ENCODE data around the gene GRWD1.

GRWD1 gene

GRCh38 chr19:48458016-48458415, 12.2 kb downstream of the GRWD1 start:
- peaks cover 3% of the 10 kb centered on the region for H3K4me1 Mint-ChIP-seq
- H3K27ac Mint-ChIP-seq = no peak overlapping the region
- H3K4me3 Mint-ChIP-seq = no peak overlapping the region
- CTCF ChIA-PET = no interaction called here
- H3K9me3 Mint-ChIP-seq = no peaks in the 10 kb centered on the region
- peaks cover 16% of the 10 kb centered on the region for H3K36me3 Mint-ChIP-seq
- DNase-seq = no peak
- H3K27me3 Mint-ChIP-seq = no peaks in the 10 kb centered on the region

DNA sequence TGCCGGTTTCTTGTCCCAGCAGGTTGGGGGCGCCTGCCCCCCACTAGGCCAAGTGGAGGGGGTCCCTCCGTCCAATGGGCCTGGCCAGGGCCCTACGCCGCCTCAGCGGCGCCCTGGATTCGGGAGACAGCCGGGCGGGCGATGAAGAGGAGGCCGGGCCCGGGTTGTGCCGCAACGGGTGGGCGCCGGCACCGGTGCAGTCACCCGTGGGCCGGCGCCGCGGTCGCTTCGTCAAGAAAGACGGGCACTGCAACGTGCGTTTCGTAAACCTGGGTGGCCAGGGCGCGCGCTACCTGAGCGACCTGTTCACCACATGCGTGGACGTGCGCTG, 15.8 kb downstream of the GRWD1 start:
- Mint-ChIP-seq H3K27ac (no peak overlapping the region), H3K4me3 (no peak overlapping the region), H3K9me3 (no peaks in the 10 kb centered on the region), H3K4me1 (no peaks in the 10 kb centered on the region), H3K36me3 (peaks cover 9% of the 10 kb centered on the region), H3K27me3 (peaks cover 5% of the 10 kb centered on the region)
- CTCF ChIA-PET = interaction anchor here (0.6 kb wide), 1 partner anchor 70 kb away, joined by 3 read pairs; the partner anchor contains the start of gene KDELR1
- no peak for DNase-seq

DNA sequence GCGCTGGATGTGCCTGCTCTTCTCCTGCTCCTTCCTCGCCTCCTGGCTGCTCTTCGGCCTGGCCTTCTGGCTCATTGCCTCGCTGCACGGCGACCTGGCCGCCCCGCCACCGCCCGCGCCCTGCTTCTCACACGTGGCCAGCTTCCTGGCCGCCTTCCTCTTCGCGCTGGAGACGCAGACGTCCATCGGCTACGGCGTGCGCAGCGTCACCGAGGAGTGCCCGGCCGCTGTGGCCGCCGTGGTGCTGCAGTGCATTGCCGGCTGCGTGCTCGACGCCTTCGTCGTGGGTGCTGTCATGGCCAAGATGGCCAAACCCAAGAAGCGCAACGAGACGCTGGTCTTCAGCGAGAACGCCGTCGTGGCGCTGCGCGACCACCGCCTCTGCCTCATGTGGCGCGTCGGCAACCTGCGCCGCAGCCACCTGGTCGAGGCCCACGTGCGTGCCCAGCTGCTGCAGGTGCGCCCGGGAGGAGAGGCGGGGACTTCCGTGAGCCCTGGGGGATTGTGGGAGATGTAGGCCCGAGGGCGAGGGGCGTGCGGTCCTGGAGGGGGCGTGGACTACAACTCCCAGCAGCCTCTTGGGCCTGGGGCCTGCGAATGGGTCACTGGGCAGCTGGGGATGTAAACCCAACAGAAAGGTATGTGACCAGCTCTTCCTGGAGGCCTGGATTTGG, 16.3 kb downstream of the GRWD1 start:
- CTCF ChIA-PET = no interaction called here
- Mint-ChIP-seq H3K4me1 (no peaks in the 10 kb centered on the region), H3K27me3 (peaks cover 7% of the 10 kb centered on the region), H3K4me3 (no peak overlapping the region), H3K9me3 (no peaks in the 10 kb centered on the region), H3K36me3 (peaks cover 7% of the 10 kb centered on the region), H3K27ac (no peak overlapping the region)
- DNase-seq = no peak

GRCh38 chr19:48465215-48465614, 19.4 kb downstream of the GRWD1 start:
- Mint-ChIP-seq H3K36me3 (peaks cover 3% of the 10 kb centered on the region), H3K4me1 (peaks cover 14% of the 10 kb centered on the region), H3K4me3 (no peak overlapping the region), H3K27me3 (peaks cover 7% of the 10 kb centered on the region), H3K27ac (no peak overlapping the region), H3K9me3 (no peaks in the 10 kb centered on the region)
- no peak for DNase-seq
- CTCF ChIA-PET = no interaction called here

DNA sequence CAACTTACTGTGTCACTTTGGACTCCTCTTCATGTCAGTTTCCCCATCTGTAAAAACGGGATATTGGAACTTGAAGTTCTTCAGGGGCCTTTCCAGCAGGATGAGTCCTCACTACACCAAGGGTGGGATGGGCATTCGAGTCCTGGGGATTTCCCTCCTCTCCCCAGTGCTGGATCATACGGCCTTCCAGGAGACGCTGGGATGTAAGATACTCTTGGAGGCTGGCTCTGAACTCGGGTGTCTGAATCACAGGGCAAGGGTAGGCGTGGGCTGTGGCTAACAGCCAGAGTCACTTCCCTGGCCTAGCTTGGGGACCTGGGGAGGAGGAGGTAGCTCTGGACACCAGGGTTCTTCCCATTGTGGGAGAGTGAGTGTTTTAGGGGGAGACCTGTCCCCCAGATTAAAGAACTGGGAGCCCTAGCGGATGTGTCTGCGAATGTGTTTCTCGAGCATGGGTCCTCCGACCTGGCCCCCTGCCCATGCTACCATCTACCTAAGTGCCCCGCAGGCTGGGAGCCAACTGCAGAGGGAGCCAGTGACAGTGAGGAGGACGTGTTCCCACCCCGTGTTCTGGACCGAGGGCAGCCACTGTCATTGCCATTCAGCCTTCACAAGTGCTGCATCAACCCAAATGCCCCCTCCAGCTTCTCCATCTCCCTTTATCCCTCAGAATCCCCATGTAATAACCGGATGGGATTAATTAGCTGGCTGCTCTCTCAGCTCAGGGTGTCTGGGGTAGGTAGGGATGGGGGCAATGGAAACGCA, 21.0 kb downstream of the GRWD1 start:
- peaks cover 7% of the 10 kb centered on the region for H3K27me3 Mint-ChIP-seq
- H3K27ac Mint-ChIP-seq = no peak overlapping the region
- H3K4me3 Mint-ChIP-seq = no peak overlapping the region
- DNase-seq = no peak
- CTCF ChIA-PET = interaction anchor here (1.1 kb wide), 1 partner anchor 76 kb away, joined by 3 read pairs; the partner anchor contains the start of gene KDELR1
- no peaks in the 10 kb centered on the region for H3K9me3 Mint-ChIP-seq
- H3K36me3 Mint-ChIP-seq = peaks cover 11% of the 10 kb centered on the region
- H3K4me1 Mint-ChIP-seq = peaks cover 21% of the 10 kb centered on the region

- peak overlapping the region; percentile 83 for H3K4me3 Mint-ChIP-seq
- H3K4me1 Mint-ChIP-seq = peaks cover 21% of the 10 kb centered on the region
- peak; percentile 100 for DNase-seq
- H3K36me3 Mint-ChIP-seq = peaks cover 26% of the 10 kb centered on the region
- H3K27me3 Mint-ChIP-seq = peaks cover 7% of the 10 kb centered on the region
- CTCF ChIA-PET = no interaction called here
- H3K9me3 Mint-ChIP-seq = no peaks in the 10 kb centered on the region
- peak overlapping the region; percentile 91 for H3K27ac Mint-ChIP-seq
Observed at GRCh38 chr19:48468772-48469288, 23.0 kb downstream of the GRWD1 start.

DNA sequence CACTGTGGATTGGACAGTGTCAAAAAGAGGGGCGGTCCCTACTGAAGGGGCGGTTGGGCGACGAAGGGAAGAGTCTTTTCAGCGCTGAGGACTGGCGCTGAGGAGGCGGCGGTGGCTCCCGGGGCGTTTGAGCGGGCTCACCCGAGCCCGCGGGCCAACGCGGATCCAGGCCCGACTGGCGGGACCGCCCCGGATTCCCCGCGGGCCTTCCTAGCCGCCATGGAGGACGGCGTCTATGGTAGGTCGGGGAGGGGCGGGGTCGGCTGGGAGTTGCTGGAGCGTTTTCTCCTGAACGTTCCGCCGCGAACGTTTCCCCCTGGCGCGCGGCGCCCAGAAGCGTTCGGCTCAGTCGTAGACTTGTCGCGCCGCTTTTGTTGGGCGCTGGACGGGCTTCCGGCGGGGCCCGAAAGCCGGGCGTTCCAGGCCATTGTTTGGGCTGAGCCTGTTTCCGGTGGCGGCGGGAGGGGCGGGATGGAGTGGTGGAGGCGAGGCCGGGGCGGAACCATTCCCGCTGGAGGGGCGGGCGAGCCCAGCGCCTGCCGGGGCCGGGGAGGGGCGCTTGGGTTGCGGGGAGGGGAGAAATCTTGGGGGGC, 23.6 kb downstream of the GRWD1 start, which contains the start of gene CYTH2:
Gene CYTH2, plus strand, starts transcription at position 81 of the 593 bp plus-strand sequence. Its CDS starts 139 bp downstream, at position 220.
- peak; percentile 89 for DNase-seq
- Mint-ChIP-seq H3K27me3 (peaks cover 7% of the 10 kb centered on the region), H3K4me3 (peak within 1 kb of the TSS; percentile 83), H3K4me1 (peaks cover 21% of the 10 kb centered on the region), H3K27ac (peak within 1 kb of the TSS; percentile 91), H3K36me3 (peaks cover 29% of the 10 kb centered on the region), H3K9me3 (no peaks in the 10 kb centered on the region)
- CTCF ChIA-PET = interaction anchor here (1.4 to 2.1 kb wide), 2 partner anchors 21 to 115 kb away, joined by 3 to 8 read pairs; no protein-coding TSS in a partner anchor

DNA sequence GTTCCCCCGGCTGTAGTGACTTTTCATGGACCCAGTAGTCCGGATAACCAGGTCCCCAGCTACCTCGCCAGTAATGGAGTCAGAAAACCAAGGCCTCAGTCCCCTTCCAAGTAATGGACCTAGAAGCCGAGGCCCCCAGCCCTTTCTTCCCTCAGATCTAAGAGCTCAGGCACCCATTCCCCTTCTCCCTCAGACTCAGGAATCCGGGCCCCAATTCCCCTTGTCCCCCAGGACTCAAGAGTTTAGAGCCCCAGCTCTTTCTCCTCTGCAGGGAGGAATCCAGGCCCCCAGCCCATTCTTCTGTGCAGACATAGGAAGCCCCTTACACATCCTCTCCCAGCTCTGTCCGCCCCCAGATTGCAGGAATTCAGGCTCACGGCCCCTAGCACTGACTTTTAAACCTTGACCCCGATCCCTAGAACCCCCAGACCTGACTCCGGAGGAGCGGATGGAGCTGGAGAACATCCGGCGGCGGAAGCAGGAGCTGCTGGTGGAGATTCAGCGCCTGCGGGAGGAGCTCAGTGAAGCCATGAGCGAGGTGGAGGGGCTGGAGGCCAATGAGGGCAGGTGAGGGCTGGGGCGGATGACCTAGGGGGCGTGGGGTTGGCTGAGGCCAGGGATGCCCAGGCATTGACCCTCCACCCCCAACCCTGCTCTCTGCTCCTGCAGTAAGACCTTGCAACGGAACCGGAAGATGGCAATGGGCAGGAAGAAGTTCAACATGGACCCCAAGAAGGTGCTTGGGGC, 24.3 kb downstream of the GRWD1 start:
- Mint-ChIP-seq H3K4me3 (peak overlapping the region; percentile 83), H3K36me3 (peaks cover 33% of the 10 kb centered on the region), H3K27me3 (peaks cover 7% of the 10 kb centered on the region), H3K9me3 (no peaks in the 10 kb centered on the region), H3K4me1 (peaks cover 21% of the 10 kb centered on the region), H3K27ac (peak overlapping the region; percentile 81)
- DNase-seq = no peak
- CTCF ChIA-PET = interaction anchor here (1.4 to 2.1 kb wide), 2 partner anchors 20 to 114 kb away, joined by 3 to 8 read pairs; no protein-coding TSS in a partner anchor

- peak overlapping the region; percentile 31 for H3K27ac Mint-ChIP-seq
- DNase-seq = no peak
- H3K9me3 Mint-ChIP-seq = no peaks in the 10 kb centered on the region
- H3K4me1 Mint-ChIP-seq = peaks cover 21% of the 10 kb centered on the region
- H3K36me3 Mint-ChIP-seq = peaks cover 38% of the 10 kb centered on the region
- H3K27me3 Mint-ChIP-seq = peaks cover 4% of the 10 kb centered on the region
- H3K4me3 Mint-ChIP-seq = peak overlapping the region; percentile 83
- CTCF ChIA-PET = interaction anchor here (0.6 to 2.1 kb wide), 3 partner anchors 15 to 113 kb away, joined by 3 to 8 read pairs (median 3); no protein-coding TSS in a partner anchor
Observed at GRCh38 chr19:48470856-48471255, 25.1 kb downstream of the GRWD1 start.

DNA sequence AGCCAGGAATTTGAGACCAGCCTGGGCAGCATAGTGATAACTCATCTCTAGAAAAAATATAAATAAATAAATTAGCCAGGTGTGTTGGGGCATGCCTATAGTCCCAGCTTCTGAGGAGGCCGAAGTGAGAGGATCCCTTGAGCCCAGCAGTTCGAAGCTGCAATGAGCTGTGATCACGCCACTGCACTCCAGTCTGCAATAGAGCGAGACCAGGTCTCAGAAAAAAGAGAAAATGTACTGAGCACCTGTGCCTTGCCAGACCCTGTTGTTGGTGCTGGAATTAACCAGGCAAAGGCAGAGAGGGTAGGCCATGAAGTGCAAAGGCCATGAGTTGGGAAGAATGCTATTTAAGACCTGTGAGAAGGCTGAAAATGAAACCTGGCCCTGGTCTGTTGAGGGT, 26.1 kb downstream of the GRWD1 start:
- H3K4me3 Mint-ChIP-seq = no peak overlapping the region
- CTCF ChIA-PET = no interaction called here
- H3K4me1 Mint-ChIP-seq = peaks cover 21% of the 10 kb centered on the region
- peaks cover under 1% of the 10 kb centered on the region for H3K27me3 Mint-ChIP-seq
- H3K27ac Mint-ChIP-seq = no peak overlapping the region
- no peaks in the 10 kb centered on the region for H3K9me3 Mint-ChIP-seq
- no peak for DNase-seq
- peaks cover 43% of the 10 kb centered on the region for H3K36me3 Mint-ChIP-seq

GRCh38 chr19:48473161-48473966, 27.6 kb downstream of the GRWD1 start:
- H3K4me1 Mint-ChIP-seq = peaks cover 14% of the 10 kb centered on the region
- H3K4me3 Mint-ChIP-seq = no peak overlapping the region
- H3K9me3 Mint-ChIP-seq = no peaks in the 10 kb centered on the region
- H3K27ac Mint-ChIP-seq = no peak overlapping the region
- peaks cover 43% of the 10 kb centered on the region for H3K36me3 Mint-ChIP-seq
- H3K27me3 Mint-ChIP-seq = no peaks in the 10 kb centered on the region
- CTCF ChIA-PET = interaction anchor here (1.0 kb wide), 1 partner anchor 17 kb away, joined by 5 read pairs; no protein-coding TSS in a partner anchor
- no peak for DNase-seq

- no peak overlapping the region for H3K4me3 Mint-ChIP-seq
- no peaks in the 10 kb centered on the region for H3K27me3 Mint-ChIP-seq
- CTCF ChIA-PET = no interaction called here
- no peak for DNase-seq
- peaks cover 11% of the 10 kb centered on the region for H3K4me1 Mint-ChIP-seq
- H3K9me3 Mint-ChIP-seq = no peaks in the 10 kb centered on the region
- H3K27ac Mint-ChIP-seq = no peak overlapping the region
- H3K36me3 Mint-ChIP-seq = peaks cover 45% of the 10 kb centered on the region
Observed at GRCh38 chr19:48474084-48474592, 28.4 kb downstream of the GRWD1 start.

Measured in activated naive CD4-positive, alpha-beta T cell treated with anti-CD3 and anti-CD28 coated beads, Interleukin-2, amount 10 ng/mL, durations not matched to agents 7 days and 5 days (primary cell).